ENCODE measurements around the gene MT1E.

Gene MT1E

DNA sequence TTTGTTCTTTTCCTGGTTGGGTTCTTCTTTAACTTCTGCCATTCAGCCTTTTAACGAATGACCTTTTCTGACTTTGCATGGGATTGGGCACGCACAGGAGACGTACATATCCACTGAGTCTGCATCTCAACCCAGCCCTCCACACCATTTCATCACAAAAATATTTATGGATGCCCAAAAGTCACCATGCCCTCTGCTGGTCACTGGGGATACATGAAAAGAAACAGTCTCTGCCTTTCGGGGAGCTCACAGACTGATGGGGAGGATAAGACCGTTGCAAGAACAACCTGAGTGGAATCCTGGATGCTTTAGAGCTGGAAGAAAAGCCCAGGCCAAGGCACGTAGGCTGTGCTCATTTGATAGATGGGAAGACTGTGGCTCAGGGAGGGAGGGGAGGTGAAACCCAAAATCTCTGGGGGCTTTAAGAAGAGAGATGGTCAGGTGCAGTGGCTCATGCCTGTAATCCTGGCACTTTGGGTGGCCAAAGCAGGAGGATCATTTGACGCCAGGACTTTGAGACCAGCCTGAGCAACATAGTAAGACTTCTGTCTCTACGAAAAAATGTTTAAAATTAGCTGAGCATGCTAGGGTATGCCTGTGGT is 25.1 kb upstream of the MT1E start:
- no peak for DNase-seq (ENCODE audit: low read depth)
- TF ChIP-seq, protein P1, sequence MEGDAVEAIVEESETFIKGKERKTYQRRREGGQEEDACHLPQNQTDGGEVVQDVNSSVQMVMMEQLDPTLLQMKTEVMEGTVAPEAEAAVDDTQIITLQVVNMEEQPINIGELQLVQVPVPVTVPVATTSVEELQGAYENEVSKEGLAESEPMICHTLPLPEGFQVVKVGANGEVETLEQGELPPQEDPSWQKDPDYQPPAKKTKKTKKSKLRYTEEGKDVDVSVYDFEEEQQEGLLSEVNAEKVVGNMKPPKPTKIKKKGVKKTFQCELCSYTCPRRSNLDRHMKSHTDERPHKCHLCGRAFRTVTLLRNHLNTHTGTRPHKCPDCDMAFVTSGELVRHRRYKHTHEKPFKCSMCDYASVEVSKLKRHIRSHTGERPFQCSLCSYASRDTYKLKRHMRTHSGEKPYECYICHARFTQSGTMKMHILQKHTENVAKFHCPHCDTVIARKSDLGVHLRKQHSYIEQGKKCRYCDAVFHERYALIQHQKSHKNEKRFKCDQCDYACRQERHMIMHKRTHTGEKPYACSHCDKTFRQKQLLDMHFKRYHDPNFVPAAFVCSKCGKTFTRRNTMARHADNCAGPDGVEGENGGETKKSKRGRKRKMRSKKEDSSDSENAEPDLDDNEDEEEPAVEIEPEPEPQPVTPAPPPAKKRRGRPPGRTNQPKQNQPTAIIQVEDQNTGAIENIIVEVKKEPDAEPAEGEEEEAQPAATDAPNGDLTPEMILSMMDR (IDR thresholded peaks at IDR 0.05; ENCODE audit: control insufficient read depth, insufficient read depth, low read depth, low read length, missing control alignments): peak; percentile 81
- H3K4me3 ChIP-seq (ENCODE audit: control insufficient read depth, low read depth, low read length): no peak overlapping the region

DNA sequence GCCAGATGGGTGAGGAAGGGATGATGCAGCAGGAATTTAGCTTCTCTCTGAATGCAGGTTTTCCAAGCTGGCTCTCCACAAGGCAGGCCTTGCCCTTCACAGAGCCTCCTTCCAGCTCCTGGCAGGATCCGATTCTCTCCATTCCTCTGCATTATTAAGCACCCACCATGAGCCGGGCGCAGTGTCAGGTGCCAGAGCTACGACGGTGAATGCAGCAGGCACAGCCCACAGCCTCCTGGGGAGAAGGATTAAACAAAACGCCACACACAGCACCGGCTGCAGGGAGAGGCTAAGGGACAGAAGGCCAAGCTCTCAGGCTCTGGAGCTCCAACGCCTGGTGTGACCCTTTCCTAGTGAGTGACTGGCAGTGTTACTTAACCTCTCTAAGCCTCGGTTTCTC is 24.3 kb upstream of the MT1E start:
- TF ChIP-seq, protein P1 (IDR thresholded peaks at IDR 0.05; ENCODE audit: control insufficient read depth, insufficient read depth, low read depth, low read length, missing control alignments): no peak
- no peak overlapping the region for H3K4me3 ChIP-seq (ENCODE audit: control insufficient read depth, low read depth, low read length)
- no peak for DNase-seq (ENCODE audit: low read depth)

DNA sequence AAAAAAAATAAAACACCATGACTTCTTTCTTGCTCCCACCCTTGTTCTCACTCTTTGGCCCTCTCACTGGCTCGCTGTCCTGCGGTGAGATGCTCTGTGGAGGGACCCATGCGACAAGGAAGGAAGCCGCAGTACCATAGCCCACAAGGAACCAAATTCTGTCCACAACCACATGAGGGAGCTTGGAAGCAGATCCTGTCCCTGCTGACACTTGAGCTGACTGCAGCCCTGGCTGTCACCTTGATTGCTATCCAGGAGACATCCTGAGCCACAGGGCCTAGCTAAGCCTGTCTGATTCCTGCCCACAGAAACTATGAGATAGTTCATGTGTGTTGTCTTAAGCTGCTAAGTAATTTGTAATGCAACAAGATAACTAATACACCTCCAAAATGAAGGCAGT is 22.0 kb upstream of the MT1E start:
- H3K4me3 ChIP-seq (ENCODE audit: control insufficient read depth, low read depth, low read length): no peak overlapping the region
- no peak for DNase-seq (ENCODE audit: low read depth)
- TF ChIP-seq, protein P1 (IDR thresholded peaks at IDR 0.05; ENCODE audit: control insufficient read depth, insufficient read depth, low read depth, low read length, missing control alignments): peak; percentile 59

DNA sequence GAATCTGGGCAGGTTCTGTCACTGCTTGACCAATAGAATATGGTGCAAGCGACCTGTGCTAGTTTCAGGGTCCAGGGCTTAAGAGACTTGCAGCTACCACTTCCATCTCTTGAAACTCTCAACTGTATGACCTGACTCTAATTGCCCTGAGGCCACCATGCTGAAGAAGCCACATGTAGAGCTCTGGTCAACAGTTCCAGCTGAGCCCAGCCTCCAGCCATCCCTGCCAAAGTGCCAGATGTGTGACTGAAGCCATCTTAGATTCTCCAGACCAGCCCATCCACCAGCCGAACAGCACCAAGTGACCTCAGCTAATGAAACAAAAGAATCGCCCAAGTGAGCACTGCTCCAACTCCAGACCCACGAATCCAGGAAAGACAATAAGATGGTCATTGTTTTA is 20.6 kb upstream of the MT1E start:
- DNase-seq (ENCODE audit: low read depth): no peak
- H3K4me3 ChIP-seq (ENCODE audit: control insufficient read depth, low read depth, low read length): no peak overlapping the region
- TF ChIP-seq, protein P1 (IDR thresholded peaks at IDR 0.05; ENCODE audit: control insufficient read depth, insufficient read depth, low read depth, low read length, missing control alignments): no peak

DNA sequence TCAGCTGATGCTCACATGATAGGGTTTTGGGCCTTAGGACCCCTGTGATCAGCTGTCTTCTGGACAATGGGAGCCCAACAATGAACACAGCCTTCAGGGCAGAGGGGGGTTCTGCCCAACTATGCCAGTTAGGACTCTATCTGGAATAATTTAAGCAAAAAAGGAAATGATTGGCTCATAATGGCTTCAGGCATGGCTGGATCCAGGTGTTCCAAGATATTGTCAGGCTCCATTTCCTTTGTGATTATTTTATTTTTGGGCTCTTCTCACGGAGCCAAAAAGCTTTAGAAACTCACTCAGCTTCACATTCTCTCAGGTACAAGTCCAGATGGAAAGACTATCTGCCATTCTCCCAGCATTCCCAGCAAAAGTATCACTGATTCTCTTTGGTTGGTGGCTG is 20.1 kb upstream of the MT1E start:
- TF ChIP-seq, protein P1 (IDR thresholded peaks at IDR 0.05; ENCODE audit: control insufficient read depth, insufficient read depth, low read depth, low read length, missing control alignments): no peak
- DNase-seq (ENCODE audit: low read depth): no peak
- no peak overlapping the region for H3K4me3 ChIP-seq (ENCODE audit: control insufficient read depth, low read depth, low read length)

DNA sequence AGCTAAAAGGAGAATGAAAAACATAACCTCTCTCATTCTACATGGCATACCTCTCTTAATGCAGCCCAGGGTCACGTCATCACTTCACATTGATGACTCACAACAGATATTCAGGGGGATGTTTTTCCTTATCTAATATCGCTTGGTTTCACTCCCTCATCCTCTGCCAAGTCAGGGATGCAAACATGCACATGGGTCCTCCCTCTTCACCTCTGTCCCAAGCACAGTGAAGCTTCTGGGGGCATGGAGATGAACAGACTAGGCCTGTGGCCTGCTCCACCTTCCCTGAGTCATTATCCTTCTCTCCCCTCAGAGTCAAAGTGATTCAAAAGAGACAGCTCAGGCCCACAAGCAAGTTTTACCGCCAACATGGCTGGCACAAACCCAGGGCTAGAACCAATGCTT is 19.5 kb upstream of the MT1E start:
- TF ChIP-seq, protein P1 (IDR thresholded peaks at IDR 0.05; ENCODE audit: control insufficient read depth, insufficient read depth, low read depth, low read length, missing control alignments): no peak
- no peak overlapping the region for H3K4me3 ChIP-seq (ENCODE audit: control insufficient read depth, low read depth, low read length)
- peak; percentile 41 for DNase-seq (ENCODE audit: low read depth)

Measured in AG09309 (cell line).